Measurements from ENCODE around the gene GIPC3. TPM values are rescaled to one million over a fixed set of nuclear protein-coding genes. Genes with fewer than 3 reads are reported as not detected.
A peak's percentile ranks its signal among the peaks of the same experiment; 100 is the strongest.

The GIPC3 gene
- total RNA-seq, 1 donor from 2014 or later: 2.2 TPM

DNA sequence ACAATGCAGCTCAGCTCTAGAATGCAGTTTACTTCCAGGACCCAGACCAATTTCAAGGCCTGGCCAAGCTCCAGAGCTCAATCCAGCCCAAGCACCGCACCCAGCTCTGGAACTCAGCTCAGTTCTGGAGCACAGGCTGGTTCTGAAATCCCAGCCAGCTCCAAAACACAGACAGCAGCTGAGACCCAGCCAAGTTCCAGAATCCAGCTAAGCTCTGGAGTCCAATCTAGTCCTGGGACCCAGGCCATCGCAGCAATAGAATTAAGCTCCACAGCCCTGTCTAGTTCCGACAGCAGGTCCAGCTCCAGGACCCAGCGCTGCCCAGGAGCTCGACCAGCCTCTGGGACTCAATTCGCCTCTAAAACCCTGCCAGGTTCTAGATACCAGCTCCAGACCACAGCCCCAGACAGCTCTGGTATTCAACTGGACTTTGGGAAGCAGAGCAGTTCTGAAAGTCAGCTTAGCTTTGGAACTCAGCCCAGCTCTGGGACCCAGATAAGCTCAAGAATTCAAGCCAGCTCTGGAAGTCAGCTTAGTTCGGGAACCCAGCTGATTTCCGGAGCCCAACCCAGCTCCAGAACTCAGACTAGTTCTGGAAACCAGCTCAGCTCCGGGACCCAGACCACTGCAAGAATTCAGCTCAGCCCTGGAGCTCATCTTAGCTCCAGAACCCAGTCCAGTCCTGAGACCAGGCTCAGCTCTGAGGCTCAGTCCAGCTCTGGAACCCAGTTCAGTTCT is 6.8 kb downstream of the GIPC3 start:
- DNase-seq: no peak
- ATAC-seq (ENCODE audit: poor library complexity): peak; percentile 59
- intact Hi-C loops (cut with DNase I): no loop called here

DNA sequence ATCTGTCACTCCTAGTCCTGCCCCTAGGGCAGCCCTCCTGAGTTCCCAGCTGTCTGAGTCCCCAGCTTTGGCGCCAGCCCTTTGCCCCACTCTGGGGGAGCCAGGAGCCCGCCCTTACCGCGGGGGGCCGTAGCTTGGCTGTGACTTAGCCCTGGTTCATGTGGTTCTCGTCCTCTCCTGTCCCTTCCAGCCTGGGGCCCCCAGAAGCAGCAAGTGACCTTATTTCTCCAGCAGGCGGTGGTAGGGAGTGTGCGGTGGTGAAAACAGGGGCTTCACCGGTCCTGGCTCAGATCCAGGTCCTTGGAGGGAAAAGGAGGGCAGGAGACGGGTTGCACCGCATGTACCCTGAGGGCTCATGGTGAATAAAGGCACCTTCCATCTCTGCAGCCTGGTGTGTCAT is 7.9 kb downstream of the GIPC3 start:
- intact Hi-C loops (cut with DNase I): no loop called here
- ATAC-seq (ENCODE audit: poor library complexity): no peak
- DNase-seq: no peak

DNA sequence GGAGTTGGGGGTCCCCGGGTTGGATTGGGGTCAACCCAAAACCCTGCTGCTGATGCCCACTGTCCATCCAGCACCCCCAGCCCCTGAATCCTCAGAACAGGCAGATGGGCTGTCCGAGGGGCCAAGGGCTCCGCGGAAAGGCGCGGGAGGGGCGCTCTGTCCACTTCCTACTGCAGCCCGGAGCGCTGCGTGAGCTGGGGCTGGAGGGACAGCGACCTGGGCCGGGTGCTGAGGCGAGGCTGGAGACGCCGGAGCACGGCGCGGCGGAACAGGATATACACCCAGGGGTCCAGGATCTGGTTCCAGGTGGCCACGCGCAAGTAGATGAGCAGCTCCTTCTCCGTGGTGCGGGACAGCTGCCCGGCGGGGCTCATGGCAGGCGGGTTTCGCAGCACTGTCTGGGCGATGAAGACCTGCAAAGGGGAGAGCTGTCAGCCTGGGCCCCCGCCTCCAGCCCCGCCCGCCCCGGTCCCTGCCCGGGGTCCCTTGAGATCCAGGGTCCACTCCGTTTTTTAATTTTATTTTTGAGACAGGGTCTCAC is 10.3 kb downstream of the GIPC3 start:
- intact Hi-C loops (cut with DNase I): no loop called here
- ATAC-seq (ENCODE audit: poor library complexity) (no peak), DNase-seq (no peak)

DNA sequence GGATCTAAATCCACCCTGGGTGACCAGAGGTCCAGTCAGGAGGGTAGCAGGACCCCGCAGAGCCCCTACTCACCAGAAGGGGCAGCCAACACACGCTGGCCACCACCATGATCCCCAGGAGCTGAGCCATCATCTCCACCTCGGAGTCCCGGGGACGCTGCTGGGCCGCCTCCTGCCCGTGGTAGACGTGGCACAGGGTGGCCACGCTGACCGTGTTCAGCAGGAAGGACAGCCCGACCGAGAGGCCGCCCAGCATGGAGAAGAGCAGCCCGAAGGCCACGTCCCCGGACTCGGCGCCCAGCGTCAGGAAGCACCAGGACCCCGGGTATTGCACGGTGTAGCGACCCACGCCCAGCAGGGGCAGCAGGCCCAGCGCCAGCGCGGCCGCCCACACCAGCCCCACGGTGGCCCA is 14.5 kb downstream of the GIPC3 start:
- DNase-seq: no peak
- ATAC-seq (ENCODE audit: poor library complexity): no peak
- intact Hi-C loops (cut with DNase I): no loop called here

DNA sequence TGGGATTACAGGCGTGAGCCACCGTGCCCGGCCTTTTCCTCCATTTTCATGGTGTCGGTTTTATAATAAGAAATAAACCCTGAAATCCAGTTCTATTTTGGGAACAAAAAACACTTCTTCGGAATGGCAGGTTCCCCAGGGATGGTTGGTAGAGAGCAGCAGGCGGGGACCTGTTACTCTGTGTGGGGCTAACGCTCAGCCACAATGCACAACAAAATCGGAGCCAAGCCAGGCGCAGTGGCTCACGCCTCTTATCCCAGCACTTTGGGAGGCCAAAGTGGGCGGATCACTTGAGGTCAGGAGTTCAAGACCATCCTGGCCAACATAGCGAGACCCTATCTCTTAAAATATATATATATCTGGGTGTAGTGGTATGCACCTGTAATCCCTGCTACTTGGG is 15.7 kb downstream of the GIPC3 start:
- intact Hi-C loops (cut with DNase I): no loop called here
- DNase-seq (no peak), ATAC-seq (ENCODE audit: poor library complexity) (no peak)

DNA sequence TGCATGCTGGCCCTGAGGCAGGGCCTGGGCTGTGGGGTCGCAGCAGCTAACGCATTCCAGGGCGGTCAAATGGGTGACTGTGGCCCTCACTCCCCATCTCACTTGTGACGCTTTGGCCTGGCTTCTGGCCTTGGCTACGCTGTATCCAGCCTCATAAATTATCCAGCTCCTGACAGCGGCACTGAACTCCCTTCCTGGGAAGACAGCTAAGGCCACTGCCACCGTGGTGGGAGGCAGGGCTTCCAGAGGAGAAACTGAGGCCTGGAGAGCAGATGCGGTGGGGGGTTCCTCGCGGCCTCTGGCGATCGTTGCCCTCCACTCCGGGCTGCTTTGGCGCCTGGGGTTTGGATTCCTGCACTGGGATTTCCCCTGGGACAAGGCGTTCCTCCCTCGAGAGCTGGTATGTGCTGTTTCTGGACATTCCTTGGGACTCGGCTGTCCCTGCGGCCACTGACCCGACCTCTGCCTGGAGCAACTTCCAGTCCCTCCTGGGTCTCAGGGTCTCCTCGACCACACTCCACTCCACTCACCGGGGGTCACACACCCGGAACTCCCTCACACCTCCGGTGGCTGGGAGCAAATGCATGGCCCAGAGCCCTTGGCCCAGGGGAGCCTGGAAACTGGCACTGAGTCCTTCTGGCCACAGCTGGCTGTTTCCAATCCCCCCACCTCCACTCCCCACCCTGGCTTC is 18.0 kb downstream of the GIPC3 start:
- DNase-seq (no peak), ATAC-seq (ENCODE audit: poor library complexity) (no peak)
- intact Hi-C loops (cut with DNase I): no loop called here

DNA sequence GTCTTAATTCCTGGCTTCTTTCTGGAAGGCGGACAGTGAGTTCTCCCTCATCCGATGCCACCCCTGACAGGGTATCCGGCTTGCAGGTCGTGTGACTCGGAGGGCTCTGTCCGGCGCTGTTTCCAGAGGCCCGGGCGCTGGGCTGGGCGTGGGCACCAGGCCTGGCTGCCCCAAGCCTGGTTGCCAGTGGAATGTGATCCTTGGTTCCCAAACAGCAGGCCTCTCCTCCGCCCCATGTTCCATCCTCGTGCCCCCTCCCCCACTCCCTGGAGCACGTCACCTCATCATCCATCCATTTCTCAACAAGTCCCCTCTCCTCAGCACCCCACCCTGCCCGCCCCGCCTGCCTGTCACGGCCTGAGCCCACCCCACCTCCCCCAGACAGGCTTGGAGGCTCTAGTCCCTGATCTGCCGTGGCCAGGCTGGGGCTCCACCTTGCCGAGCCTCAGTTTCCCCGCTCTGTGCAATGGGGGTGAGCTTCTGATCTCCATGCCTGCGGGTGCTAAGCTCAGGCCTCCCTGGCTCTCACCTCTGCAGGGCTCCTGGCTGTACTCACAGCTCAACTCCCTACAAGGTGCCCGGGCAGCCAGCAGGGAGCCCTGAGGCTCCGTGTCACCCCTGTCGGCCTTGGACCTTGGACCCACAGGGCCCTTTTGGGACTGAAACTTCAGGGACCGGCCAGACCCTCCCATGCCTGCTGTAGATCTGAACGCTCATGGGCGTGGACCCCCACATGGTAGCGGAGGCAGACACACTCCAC is 19.1 kb downstream of the GIPC3 start:
- intact Hi-C loops (cut with DNase I): no loop called here
- DNase-seq: no peak
- no peak for ATAC-seq (ENCODE audit: poor library complexity)

DNA sequence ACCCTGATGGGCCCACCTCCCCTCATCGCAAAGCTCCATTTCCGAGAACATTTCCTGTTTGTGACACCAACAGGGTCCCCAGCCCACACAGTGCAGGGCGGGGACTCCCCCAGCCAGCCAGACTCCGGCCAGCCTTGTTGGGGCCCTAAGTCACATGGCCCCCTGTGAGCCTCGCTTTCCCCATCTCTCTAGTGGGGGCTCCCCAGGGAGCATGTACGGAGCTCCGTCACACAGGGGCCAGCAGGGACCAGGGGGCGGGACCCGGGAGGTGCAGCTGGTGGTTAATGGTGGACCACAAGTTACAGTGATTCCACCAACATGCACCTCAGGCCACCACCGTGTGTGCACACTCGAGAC is 19.7 kb downstream of the GIPC3 start:
- intact Hi-C loops (cut with DNase I): no loop called here
- no peak for DNase-seq
- ATAC-seq (ENCODE audit: poor library complexity): no peak

DNA sequence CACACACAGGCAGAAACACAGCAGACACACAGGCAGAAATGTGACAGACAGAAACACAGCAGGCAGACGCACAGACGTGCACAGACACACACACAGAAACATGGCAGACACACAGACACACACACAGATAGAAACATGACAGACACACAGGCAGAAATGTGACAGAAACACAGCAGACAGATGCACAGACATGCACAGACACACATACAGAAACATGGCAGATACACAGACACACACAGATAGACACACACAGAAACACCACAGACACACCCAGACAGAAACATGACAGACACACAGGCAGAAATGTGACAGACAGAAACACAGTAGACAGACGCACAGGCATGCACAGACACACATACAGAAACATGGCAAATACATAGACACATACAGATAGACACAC is 20.1 kb downstream of the GIPC3 start:
- no peak for ATAC-seq (ENCODE audit: poor library complexity)
- no peak for DNase-seq
- intact Hi-C loops (cut with DNase I): no loop called here

DNA sequence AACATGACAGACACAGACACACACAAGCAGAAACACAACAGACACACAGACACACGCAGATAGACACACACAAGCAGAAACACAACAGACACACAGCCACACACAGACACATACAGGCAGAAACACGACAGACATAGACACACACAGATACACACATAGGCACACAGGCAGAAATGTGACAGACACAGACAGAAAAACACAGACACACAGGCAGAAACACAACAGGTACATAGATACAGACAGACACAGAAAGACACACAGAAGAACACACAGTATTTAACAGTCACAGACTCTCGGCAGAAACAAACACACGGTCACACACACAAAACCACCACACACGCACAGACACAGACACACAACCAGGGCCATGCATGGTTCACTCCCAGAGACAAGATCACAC is 20.5 kb downstream of the GIPC3 start:
- intact Hi-C loops (cut with DNase I): no loop called here

DNA sequence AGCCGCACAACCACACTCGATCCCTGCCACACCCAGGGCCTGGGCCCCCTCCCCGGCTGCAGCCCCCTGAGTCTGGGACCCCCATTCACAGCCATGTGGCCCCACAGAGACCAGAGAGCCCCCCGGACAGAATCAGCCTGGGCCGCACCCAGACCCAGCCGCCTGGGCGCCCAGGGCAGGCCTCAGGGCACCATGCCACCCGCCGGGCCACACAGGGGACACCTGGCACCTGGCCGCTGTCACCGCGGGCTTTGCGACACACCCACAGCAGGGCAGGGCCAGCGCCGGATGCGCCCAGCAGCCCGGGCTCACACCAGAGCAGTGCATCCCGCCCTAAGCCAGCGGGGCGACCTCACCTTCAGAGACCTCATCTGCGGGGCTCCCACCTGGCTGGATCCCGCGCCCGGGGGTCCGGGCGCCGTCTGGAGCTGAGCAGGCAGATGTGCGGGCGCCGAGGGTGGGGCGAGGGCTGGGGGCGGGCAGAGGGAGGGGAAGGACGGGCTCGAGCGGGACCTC is 21.0 kb downstream of the GIPC3 start:
- peak; percentile 13 for ATAC-seq (ENCODE audit: poor library complexity)
- no peak for DNase-seq
- intact Hi-C loops (cut with DNase I): no loop called here

More for the DNA sequence above, 20.5 kb downstream of the GIPC3 start:
- DNase-seq (no peak), ATAC-seq (ENCODE audit: poor library complexity) (no peak)

DNA sequence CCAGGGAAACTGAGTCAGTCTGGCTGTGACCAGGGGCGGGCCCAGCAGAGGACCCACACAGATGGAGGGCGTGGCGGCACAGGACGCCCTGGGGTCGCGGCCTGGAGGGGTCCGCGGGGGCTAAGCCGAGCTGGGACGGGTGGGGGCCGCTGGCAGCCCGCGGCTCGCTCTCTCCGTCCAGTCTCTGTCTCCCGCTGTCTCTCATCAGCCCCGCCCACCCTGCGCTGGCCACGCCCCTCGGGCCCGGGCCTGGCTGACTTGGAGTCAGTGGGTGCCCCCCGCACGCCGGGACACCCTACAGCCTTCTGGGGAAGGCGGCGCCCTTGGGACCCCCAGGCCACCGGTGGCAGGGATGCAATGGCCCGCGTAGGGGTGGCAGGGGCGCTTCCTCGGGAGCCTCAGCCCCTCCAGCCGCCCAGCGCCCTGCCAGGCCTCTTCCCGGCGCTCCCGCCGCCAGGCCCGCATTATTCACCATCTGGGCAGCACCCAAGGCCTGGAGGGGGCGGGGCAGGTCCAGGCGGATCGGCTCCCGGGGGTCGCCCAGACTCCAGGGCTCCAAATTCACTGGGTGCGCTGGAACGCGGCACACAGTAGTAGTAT is 21.5 kb downstream of the GIPC3 start, which contains the start of gene TBXA2R:
TBXA2R (minus strand) TSS at position 186 of the 600 bp plus-strand sequence. CDS start 6,241 bp downstream, outside the sequence.
- ATAC-seq (ENCODE audit: poor library complexity): peak; percentile 78
- intact Hi-C loops (cut with DNase I): no loop called here

DNA sequence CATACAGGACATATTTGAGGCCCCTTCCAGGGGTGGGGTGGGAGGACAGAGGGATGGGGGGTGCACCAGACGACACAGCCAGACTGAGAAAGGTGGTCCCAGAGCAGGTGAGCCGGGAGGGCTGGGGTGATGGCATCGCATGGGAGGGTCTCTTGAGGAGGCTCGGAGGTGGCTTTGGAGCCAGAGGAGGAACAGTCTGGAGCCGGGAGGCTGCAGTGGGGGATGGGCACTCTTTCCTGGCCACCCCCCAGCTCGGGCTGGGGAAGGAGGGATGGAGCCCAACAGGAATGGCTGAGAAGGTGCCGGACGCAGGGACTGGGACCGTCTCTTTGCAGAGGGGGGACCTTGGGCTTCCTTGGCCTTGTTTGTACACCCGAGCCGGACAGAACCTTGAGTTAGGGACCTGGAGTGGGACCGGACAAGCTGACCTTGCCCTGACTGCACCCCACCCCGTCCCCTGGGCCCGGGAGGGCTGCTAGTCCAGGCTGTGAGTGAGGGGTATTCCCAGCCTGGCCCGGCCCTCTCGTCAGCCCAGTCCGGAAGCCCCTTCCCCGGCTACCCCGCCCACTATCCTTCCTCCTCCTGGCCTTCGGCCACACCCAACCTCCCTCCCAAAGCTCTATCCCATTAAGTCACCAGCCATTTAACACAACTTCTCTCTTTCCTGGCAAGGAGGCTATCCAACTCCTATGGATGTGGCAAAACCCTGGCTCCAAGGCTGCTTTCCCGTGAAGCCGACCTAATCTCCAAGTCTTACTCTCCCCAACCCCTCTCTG is 22.2 kb downstream of the GIPC3 start:
- ATAC-seq (ENCODE audit: poor library complexity) (peak; percentile 39), DNase-seq (peak; percentile 81)
- intact Hi-C loops (cut with DNase I): no loop called here

More for the DNA sequence above, 21.5 kb downstream of the GIPC3 start, which contains the start of gene TBXA2R:
- DNase-seq: peak; percentile 90

DNA sequence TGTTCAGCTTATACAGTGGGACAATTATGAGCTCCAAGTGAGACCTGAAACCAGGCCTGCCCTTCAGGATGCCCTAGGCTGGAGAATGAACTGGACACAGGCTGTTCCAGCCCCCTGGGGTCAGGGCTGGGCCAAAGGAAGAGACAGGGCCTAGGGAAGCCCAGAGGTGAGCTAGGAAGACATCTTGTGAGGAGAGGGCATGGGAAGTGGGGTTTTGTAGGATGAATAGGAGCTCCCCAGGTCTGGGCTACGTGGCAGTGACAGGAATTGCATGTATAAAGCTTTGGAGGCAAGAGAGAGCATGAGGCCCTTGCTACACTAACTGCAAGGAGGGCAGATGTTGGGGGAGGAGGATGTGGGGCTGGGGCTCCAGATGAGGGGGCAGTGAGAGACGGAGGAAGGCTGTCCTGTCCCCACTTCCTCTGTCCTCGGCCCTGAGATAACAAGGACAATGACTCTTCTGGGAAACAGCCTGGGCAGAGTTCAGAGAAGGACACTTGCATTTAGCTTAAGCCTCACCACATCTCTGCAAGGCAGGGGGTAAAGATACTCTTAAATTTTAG is 22.9 kb downstream of the GIPC3 start:
- intact Hi-C loops (cut with DNase I): no loop called here
- no peak for DNase-seq

DNA sequence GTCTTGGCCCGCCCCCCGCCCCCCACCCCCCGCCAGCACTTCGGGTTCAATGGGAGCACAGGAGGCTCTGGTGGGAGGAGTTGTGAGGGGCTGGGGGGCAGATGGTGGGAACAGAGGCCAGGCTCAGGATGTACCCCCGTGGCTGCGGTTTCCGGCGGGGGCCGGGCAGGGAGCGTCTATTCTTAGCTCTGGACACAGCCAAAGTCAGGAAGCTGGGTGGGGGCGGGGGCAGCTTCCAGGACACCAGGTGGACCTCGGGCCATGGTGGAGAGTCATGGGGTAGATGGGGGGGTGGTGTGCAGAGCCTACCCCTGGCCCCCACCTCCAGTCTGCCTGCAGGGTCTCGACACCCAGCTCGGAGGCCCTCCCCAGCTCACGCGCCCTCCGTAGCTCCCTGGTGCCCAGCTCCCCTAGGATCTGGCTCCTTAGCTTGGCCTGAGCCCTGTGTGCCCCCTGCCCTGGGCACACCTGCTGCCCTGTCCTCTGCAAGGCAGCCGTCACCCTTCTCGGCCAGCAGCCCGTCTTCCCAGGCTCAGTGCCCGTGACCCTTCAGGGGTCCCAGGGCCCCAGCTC is 23.6 kb downstream of the GIPC3 start:
- ATAC-seq (ENCODE audit: poor library complexity) (peak; percentile 5), DNase-seq (peak; percentile 69)
- intact Hi-C loops (cut with DNase I): no loop called here

More for the DNA sequence above, 22.9 kb downstream of the GIPC3 start:
- no peak for ATAC-seq (ENCODE audit: poor library complexity)

DNA sequence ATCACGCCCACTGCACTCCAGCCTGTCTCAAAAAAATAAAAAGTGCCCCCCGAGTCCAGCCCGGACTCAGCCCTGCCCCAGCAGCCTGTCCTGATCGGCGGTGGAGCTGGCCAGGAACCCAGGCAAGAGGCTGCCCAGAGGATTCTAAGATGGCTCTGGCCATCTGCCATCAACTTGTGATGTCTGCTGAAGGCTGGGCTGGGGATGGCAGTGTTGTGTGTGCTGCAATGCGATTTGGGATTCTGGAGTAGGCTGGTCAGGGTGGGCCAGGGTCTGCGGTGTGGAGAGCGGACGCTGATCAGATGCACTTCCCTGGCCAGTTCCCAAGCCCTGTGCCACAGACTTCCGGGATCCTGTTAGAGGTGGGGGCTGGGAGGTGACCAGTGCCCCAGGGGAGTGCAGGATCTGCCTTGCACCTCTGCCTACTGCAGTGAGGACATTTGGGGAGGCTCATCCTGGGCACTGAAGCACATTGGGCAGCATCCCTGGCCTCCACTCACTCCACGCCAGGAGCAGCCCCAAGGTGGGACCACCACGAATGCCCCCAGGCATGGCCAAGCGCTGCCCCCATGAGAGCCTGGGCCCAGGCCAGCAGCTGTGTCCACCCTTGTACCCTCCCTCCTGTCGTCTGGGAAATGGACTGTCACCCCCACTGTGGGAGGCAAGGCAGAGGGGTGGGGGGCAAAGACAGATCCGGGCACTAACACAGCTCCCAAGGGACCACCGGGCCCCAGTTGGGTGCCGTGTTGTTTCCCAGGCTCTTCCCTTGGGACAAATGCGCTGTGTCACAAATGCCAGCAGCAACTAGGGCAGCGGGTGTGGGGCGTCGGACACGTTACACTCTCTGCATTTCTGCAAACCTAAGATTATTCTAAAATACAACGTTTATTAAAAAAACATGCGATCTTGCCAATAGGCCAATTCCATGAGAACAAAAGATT is 24.8 kb downstream of the GIPC3 start:
- ATAC-seq (ENCODE audit: poor library complexity) (no peak), DNase-seq (no peak)
- intact Hi-C loops (cut with DNase I): no loop called here

All from Right ventricle myocardium superior (tissue), 1 donor.